AG04449 (cell line): ENCODE measurements around the gene UBE2K.
"Not testable (repeated sequence)": the region's sequence is repeated elsewhere in the genome, so short reads cannot be mapped to it uniquely, and the experiment has no call there.

Source experiments
- CTCF ChIA-PET: fragments of 350-600 bp; formaldehyde crosslinking; extraction: SDS; loops from one replicate; lab custom pipeline; 2021; ENCODE audit warnings: antibody characterized with exemption; lab: Yijun Ruan, JAX
- POLR2A ChIA-PET: fragments of 400-600, 350-600 bp; formaldehyde crosslinking; extraction: SDS; loops from one replicate; lab custom pipeline; 2020; ENCODE audit warnings: antibody characterized with exemption, inconsistent platforms; lab: Yijun Ruan, JAX
- DNase-seq: peaks from one replicate; pipeline ENCODE4 v3.0.0-alpha.2; 2010; ENCODE audit warnings: low read depth, low spot score
- H3K4me3 ChIP-seq: 2 replicates; pipeline ENCODE4 v1.5.1; 2011; ENCODE audit warnings: low read depth, mild to moderate bottlenecking, control low read depth, low read length
- CTCF ChIP-seq: IDR thresholded peaks from one replicate; pipeline ENCODE4 v1.5.1; 2011; ENCODE audit warnings: mild to moderate bottlenecking, moderate library complexity, low read length, control low read depth, inconsistent platforms; ENCODE audit not compliant: insufficient read depth; ENCODE audit errors: missing control alignments

UBE2K gene

GRCh38 chr4:39664828-39665731 lies 32.9 kb upstream of the UBE2K start:
- POLR2A ChIA-PET = interaction anchor here (0.7 kb wide), 2 partner anchors 138 to 632 kb away, joined by 3 to 4 read pairs; partner anchors contain the start of gene UGDH
- TF ChIP-seq CTCF = no peak
- CTCF ChIA-PET = interaction anchor here (0.9 to 1.9 kb wide), 4 partner anchors 12 to 196 kb away, joined by 4 to 7 read pairs (median 6); no protein-coding TSS in a partner anchor
- no peak for DNase-seq
- no peak overlapping the region for H3K4me3 ChIP-seq

- no peak for DNase-seq
- no peak for TF ChIP-seq CTCF
- POLR2A ChIA-PET = interaction anchor here (0.6 kb wide), 1 partner anchor 84 kb away, joined by 3 read pairs; no protein-coding TSS in a partner anchor
- H3K4me3 ChIP-seq = no peak overlapping the region
- CTCF ChIA-PET = interaction anchor here (0.5 kb wide), 1 partner anchor 36 kb away, joined by 4 read pairs; no protein-coding TSS in a partner anchor
These were observed 30.2 kb upstream of the UBE2K start for GRCh38 chr4:39667706-39668105.

- DNase-seq = no peak
- POLR2A ChIA-PET = no interaction called here
- no peak for TF ChIP-seq CTCF
- CTCF ChIA-PET = no interaction called here
- no peak overlapping the region for H3K4me3 ChIP-seq
These were observed 29.0 kb upstream of the UBE2K start for GRCh38 chr4:39668887-39669286.

GRCh38 chr4:39670296-39670695 lies 27.6 kb upstream of the UBE2K start:
- CTCF ChIA-PET = interaction anchor here (1.1 to 1.3 kb wide), 2 partner anchors 25 to 201 kb away, joined by 3 read pairs; no protein-coding TSS in a partner anchor
- DNase-seq, POLR2A ChIA-PET, H3K4me3 ChIP-seq: not testable (repeated sequence)

- CTCF ChIA-PET = interaction anchor here (1.7 kb wide), 1 partner anchor 20 kb away, joined by 8 read pairs; no protein-coding TSS in a partner anchor
- DNase-seq, H3K4me3 ChIP-seq, POLR2A ChIA-PET: not testable (repeated sequence)
These were observed 22.3 kb upstream of the UBE2K start for GRCh38 chr4:39675681-39676080.

- H3K4me3 ChIP-seq, DNase-seq: not testable (repeated sequence)
- ChIA-PET CTCF (interaction anchor here (1.4 kb wide), 1 partner anchor 297 kb away, joined by 3 read pairs; no protein-coding TSS in a partner anchor), POLR2A (interaction anchor here (0.6 kb wide), 1 partner anchor 69 kb away, joined by 5 read pairs; no protein-coding TSS in a partner anchor)
These were observed 16.9 kb upstream of the UBE2K start for GRCh38 chr4:39681003-39681402.

- no peak for TF ChIP-seq CTCF
- ChIA-PET CTCF (interaction anchor here (0.6 kb wide), 1 partner anchor 92 kb away, joined by 3 read pairs; no protein-coding TSS in a partner anchor), POLR2A (no interaction called here)
- H3K4me3 ChIP-seq = no peak overlapping the region
- DNase-seq = no peak
These were observed 15.8 kb upstream of the UBE2K start for GRCh38 chr4:39682138-39682537.
